ENCODE measurements around the gene LRRC52.

The LRRC52 gene

DNA sequence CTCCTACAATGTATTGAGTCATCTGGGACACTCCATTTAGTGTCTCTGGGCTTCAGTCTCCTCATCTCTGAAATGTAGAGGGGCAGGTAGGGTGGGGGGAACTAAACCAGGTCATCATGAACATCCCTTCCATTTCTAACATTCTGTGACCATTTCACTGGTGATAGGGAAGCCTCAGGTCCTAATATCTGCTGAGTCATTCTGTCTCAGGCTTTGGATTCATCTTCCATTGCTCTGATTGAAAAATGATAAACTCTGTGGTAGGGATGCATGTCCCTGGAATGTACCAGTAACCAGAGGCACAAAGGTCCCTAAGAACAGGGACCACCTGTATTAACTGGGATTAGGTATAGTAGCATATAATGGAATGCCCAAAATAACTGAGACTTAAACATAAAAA is 36.2 kb upstream of the LRRC52 start:
- Histone ChIP-seq H3K27ac (ENCODE audit: low read length) (no peak overlapping the region), H3K4me3 (ENCODE audit: low read length) (no peak overlapping the region), H3K36me3 (replicated peaks; ENCODE audit: low read depth, low read length) (no peaks in the 10 kb centered on the region), H4K20me1 (ENCODE audit: insufficient read depth, low read length) (no peaks in the 10 kb centered on the region), H2AFZ (ENCODE audit: low read depth, low read length) (no peak overlapping the region), H3K79me2 (ENCODE audit: low read length) (no peaks in the 10 kb centered on the region), H3K4me2 (ENCODE audit: low read length) (no peak overlapping the region), H3K9ac (ENCODE audit: low read length) (no peak overlapping the region), H3K27me3 (ENCODE audit: low read depth, low read length) (peaks cover 55% of the 10 kb centered on the region), H3K9me3 (ENCODE audit: insufficient read depth, low read length) (no peaks in the 10 kb centered on the region), H3K4me1 (ENCODE audit: low read length) (no peaks in the 10 kb centered on the region)
- no peak for TF ChIP-seq EZH2phosphoT487 (IDR thresholded peaks at IDR 0.05; ENCODE audit: low read depth)
- TF ChIP-seq, protein P1, sequence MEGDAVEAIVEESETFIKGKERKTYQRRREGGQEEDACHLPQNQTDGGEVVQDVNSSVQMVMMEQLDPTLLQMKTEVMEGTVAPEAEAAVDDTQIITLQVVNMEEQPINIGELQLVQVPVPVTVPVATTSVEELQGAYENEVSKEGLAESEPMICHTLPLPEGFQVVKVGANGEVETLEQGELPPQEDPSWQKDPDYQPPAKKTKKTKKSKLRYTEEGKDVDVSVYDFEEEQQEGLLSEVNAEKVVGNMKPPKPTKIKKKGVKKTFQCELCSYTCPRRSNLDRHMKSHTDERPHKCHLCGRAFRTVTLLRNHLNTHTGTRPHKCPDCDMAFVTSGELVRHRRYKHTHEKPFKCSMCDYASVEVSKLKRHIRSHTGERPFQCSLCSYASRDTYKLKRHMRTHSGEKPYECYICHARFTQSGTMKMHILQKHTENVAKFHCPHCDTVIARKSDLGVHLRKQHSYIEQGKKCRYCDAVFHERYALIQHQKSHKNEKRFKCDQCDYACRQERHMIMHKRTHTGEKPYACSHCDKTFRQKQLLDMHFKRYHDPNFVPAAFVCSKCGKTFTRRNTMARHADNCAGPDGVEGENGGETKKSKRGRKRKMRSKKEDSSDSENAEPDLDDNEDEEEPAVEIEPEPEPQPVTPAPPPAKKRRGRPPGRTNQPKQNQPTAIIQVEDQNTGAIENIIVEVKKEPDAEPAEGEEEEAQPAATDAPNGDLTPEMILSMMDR (IDR thresholded peaks at IDR 0.05; ENCODE audit: low read depth, low read length): no peak

DNA sequence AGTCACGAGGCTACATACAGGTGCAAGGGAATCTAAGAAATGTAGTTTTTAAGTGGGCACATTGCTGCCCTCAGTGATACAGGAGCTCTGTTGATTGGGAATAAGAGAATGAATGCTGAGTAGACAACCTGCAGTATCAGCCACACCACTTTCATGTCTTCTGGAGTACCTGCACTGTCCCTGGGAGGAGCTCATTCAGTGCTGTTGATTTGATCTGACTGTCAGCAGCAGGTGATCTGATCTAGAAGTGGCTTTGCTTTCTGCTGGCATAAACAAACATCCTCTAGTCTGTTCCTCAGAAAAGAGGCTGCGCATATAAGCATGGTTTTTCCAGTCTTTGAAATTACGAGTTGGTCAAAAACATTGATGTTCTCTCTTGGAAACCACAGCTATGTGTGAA is 35.5 kb upstream of the LRRC52 start:
- TF ChIP-seq EZH2phosphoT487 (IDR thresholded peaks at IDR 0.05; ENCODE audit: low read depth): no peak
- TF ChIP-seq, protein P1 (IDR thresholded peaks at IDR 0.05; ENCODE audit: low read depth, low read length): no peak
- Histone ChIP-seq H3K27me3 (ENCODE audit: low read depth, low read length) (peaks cover 56% of the 10 kb centered on the region), H3K9me3 (ENCODE audit: insufficient read depth, low read length) (no peaks in the 10 kb centered on the region), H3K4me1 (ENCODE audit: low read length) (no peaks in the 10 kb centered on the region), H3K4me2 (ENCODE audit: low read length) (no peak overlapping the region), H4K20me1 (ENCODE audit: insufficient read depth, low read length) (no peaks in the 10 kb centered on the region), H3K27ac (ENCODE audit: low read length) (no peak overlapping the region), H3K36me3 (replicated peaks; ENCODE audit: low read depth, low read length) (no peaks in the 10 kb centered on the region), H3K4me3 (ENCODE audit: low read length) (no peak overlapping the region), H3K79me2 (ENCODE audit: low read length) (no peaks in the 10 kb centered on the region), H3K9ac (ENCODE audit: low read length) (no peak overlapping the region), H2AFZ (ENCODE audit: low read depth, low read length) (no peak overlapping the region)

DNA sequence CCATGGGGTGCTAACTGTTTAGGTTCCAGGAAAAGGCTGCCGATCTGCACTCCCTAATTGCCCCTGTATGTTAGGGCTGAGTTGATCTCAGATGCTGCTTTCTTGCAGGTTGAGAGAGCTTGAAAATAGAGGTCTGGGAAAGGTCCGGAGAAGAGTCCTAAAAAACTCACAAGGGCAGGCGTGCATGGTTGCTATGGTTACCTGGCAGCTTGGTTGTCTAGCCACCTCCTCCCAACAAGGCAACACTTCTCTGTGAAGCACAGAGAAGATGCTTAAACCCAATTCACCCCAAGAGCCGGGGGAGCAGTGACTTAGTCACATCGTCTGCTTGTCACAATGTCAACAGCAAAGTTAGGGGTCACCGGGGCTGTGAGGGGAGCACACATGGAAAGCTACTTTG is 31.0 kb upstream of the LRRC52 start:
- H3K9me3 ChIP-seq (ENCODE audit: insufficient read depth, low read length): no peaks in the 10 kb centered on the region
- H3K9ac ChIP-seq (ENCODE audit: low read length): no peak overlapping the region
- no peak overlapping the region for H3K27ac ChIP-seq (ENCODE audit: low read length)
- H2AFZ ChIP-seq (ENCODE audit: low read depth, low read length): no peak overlapping the region
- no peaks in the 10 kb centered on the region for H3K4me1 ChIP-seq (ENCODE audit: low read length)
- H4K20me1 ChIP-seq (ENCODE audit: insufficient read depth, low read length): no peaks in the 10 kb centered on the region
- H3K4me3 ChIP-seq (ENCODE audit: low read length): no peak overlapping the region
- peaks cover 49% of the 10 kb centered on the region for H3K27me3 ChIP-seq (ENCODE audit: low read depth, low read length)
- no peak overlapping the region for H3K4me2 ChIP-seq (ENCODE audit: low read length)
- H3K79me2 ChIP-seq (ENCODE audit: low read length): no peaks in the 10 kb centered on the region
- no peaks in the 10 kb centered on the region for H3K36me3 ChIP-seq (replicated peaks; ENCODE audit: low read depth, low read length)
- no peak for TF ChIP-seq EZH2phosphoT487 (IDR thresholded peaks at IDR 0.05; ENCODE audit: low read depth)
- TF ChIP-seq, protein P1 (IDR thresholded peaks at IDR 0.05; ENCODE audit: low read depth, low read length): no peak

DNA sequence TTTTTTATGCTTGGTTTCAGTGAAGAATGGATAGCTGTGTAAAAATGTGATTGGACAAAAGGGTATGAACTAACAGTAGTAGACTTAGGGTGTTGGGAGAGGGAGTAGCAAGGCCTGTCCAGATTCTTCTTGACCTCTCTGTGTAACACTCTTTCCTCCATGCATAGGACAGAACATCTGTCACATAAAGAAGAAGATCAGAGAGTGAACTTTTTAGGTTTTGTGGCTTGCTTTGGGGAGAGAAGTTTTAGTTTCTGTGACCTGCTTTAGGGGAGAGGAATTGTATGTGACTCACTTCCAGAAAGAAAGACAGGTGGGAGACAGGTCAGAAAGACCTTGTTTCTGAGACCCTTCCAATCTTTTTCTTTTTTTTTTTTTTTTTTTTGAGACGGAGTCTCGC is 27.3 kb upstream of the LRRC52 start:
- no peak overlapping the region for H3K27ac ChIP-seq (ENCODE audit: low read length)
- no peaks in the 10 kb centered on the region for H4K20me1 ChIP-seq (ENCODE audit: insufficient read depth, low read length)
- no peaks in the 10 kb centered on the region for H3K36me3 ChIP-seq (replicated peaks; ENCODE audit: low read depth, low read length)
- TF ChIP-seq, protein P1 (IDR thresholded peaks at IDR 0.05; ENCODE audit: low read depth, low read length): no peak
- TF ChIP-seq EZH2phosphoT487 (IDR thresholded peaks at IDR 0.05; ENCODE audit: low read depth): no peak
- H3K9ac ChIP-seq (ENCODE audit: low read length): no peak overlapping the region
- no peak overlapping the region for H2AFZ ChIP-seq (ENCODE audit: low read depth, low read length)
- H3K4me2 ChIP-seq (ENCODE audit: low read length): no peak overlapping the region
- no peaks in the 10 kb centered on the region for H3K79me2 ChIP-seq (ENCODE audit: low read length)
- peaks cover 32% of the 10 kb centered on the region for H3K27me3 ChIP-seq (ENCODE audit: low read depth, low read length)
- H3K9me3 ChIP-seq (ENCODE audit: insufficient read depth, low read length): no peaks in the 10 kb centered on the region
- H3K4me3 ChIP-seq (ENCODE audit: low read length): no peak overlapping the region
- H3K4me1 ChIP-seq (ENCODE audit: low read length): no peaks in the 10 kb centered on the region
